ENCODE results near the gene ERBB4.

ERBB4 gene

DNA sequence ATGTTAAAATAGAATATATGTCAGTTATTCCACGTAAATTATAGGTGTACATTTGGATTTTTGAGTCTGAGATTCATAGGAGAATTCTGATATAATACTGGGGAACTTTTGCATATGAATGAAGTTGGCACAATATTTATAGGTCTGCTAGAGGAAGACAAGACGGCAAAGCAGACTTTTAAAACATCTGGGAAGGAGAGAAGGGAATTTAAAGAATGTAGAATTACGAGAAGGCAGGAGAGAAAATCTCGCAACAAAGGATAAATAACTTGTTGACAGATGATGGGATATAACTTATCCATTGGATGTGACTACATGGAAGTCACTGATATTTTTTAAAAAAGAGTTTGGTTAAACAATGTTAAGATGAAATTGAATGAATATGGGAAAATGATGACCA lies 615.6 kb downstream of the ERBB4 start:
- no peak for DNase-seq (ENCODE audit: low spot score)

DNA sequence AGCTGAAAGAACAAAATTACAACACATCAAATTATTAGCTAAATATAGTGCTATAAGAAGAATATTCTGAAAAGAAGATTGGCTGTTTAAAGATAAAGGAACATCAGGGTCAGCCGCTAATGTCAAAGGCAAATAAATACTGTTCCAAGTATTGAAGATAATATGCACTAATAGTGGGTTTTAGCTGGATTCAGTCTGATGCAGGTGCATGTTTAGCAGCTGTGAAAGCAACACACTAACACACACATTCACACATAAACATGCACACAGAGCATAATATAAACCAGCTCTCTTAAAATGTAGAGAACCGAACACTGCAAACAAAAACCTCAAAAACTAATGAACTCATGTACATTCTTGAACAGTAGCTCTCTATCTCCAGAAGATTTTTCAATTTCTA lies 634.6 kb downstream of the ERBB4 start:
- no peak for DNase-seq (ENCODE audit: low spot score)

DNA sequence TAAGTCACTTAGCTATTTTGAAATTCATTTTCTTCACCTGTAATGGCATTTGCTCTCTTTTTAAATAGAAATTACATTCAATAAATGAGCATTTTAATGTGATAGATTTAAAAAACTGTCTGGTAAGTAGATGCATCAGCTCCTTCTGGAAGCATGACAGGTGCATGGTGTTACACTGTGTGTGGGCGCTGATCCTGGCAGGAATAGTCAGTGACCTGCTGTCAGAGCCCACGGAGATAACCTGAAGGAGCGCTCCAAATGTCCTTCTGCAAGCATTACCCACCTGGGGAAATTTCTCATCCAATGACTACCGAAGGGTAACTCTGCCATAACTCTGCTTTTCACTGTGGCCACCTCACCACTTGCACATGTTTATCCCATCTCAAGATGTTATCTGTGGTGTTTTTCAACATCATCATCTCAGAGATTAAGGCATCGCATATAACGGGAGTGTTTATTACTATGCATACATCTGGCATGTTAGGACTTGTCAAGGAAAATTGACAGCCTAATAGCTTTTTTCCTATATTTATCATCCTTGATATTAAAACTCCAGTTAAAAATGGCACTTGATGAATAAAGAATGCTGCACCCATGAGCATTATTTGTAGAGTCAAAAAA lies 637.3 kb downstream of the ERBB4 start:
- DNase-seq (ENCODE audit: low spot score): no peak

DNA sequence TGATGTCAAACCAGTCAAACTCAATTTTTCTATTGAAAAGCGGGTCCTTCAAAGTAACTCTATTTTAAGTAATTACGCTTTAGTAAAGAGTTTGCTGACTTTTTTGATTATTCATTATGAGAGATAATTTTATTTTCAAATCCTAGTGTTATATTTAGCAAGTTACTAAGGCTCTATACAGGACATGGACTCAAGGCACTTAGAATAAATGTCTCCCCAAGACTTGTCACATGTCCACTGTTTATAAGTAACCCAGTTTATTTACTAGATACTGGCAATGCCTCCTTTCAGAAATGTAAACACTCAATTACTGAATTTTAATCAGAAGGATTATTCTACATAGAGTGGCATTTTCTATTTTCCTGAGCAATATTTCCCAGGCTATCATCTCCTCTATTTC lies 638.1 kb downstream of the ERBB4 start:
- no peak for DNase-seq (ENCODE audit: low spot score)

DNA sequence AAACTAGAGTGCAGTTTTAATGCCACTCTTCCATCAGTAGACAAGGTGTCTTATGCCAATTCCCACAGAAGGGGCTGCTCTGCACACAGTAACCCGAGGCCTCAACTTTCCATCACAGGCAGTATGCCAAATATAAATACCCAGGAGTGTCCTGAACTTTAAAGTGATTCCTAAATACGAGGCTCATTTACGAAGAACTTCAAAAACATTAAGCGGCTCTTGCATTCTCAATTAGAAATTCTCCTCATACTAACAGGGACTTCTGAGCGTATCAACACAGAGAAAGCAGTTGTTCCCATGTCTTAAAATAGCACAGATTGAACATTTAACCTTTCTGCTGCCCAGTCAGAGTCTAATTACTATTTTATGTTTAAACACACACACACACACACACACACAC lies 638.6 kb downstream of the ERBB4 start:
- no peak for DNase-seq (ENCODE audit: low spot score)

DNA sequence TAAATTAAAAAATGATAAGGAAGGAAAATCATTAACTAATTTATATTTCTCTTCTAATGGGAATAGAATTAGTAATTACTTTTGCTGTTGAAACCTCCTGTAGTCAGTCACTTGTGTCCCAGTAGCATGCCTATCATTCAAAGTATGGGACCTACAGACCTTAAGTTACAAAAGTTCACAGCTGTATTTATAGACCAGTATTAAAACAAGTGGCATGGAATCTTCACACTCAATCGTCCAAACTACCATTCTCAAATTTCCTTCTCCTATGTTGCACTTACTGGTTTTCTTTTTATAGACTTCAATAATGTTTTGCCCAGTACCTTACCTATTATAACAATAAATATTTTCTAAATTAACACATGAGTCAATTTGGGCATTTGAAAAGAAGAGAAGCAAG lies 639.9 kb downstream of the ERBB4 start:
- no peak for DNase-seq (ENCODE audit: low spot score)

DNA sequence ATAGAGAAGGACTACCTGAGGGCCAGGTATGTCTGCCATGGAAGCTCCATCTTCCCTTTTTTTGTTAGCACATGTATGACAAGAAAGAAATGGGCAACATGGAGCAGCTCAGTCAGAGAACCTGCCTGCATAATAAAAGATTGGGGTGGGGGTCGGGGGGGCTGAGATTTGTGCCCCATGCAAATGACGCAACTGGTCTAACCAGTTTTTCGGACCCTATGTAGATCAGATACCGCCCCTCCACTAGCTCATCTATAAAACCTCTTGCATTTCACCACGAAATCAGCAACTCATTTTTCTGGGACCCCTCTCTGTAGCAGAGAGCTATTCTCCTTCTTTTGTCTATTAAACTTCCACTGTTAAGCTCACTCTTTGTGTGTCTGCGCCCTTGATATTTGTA lies 657.2 kb downstream of the ERBB4 start:
- no peak for DNase-seq (ENCODE audit: low spot score)

DNA sequence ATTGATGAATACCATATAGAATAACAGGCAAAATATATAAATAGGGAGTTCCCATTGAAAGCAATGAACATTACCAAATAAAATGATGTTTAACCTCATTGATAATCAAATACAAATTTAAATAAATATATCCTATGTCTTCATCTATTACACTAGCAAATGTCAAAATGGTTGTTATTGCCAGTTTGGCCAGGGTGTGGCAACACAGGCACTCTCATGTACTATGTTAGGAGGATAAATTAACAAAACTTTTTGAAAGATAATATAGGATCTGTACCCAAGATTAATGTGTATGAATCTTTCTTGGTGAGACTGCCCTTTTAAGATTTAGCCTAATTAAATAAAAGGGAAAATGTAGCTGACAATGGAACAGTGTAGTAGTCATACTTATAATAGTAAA lies 659.3 kb downstream of the ERBB4 start:
- DNase-seq (ENCODE audit: low spot score): no peak

DNA sequence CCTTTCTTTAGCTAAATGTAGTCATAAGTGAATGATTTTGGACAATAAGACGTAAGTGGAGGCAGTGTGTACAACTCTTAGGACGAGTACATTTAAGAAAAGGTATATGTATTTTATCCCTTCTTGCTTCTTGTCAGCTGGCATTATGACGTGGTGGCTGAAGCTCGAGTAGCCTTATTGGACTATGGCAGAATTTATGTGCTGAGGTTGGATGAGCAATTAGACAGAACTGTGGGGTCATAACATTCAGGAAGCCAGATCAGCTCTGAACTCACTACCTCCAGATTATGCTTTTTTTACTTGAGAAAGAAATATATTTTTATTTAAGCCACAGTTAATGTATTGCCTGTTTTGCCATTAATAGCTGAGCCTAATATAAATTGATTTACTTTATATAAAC lies 661.5 kb downstream of the ERBB4 start:
- no peak for DNase-seq (ENCODE audit: low spot score)

DNA sequence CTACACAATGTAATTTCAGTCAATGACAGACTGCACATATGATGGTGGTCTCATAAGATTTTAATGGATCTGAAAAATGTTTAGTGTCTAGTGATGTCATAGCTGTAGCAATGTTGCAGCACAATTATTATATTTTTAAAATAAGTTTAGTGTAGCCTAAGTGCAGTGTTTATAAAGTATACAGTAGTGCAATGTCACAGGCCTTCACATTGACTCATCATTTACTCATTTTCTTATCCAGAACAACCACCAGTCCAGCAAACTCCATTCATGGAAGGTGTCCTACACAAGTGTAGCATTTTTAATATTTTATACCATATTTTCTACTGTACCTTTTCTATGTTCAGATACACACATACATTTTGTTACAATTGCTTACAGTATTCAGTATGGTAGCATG lies 663.1 kb downstream of the ERBB4 start:
- no peak for DNase-seq (ENCODE audit: low spot score)

DNA sequence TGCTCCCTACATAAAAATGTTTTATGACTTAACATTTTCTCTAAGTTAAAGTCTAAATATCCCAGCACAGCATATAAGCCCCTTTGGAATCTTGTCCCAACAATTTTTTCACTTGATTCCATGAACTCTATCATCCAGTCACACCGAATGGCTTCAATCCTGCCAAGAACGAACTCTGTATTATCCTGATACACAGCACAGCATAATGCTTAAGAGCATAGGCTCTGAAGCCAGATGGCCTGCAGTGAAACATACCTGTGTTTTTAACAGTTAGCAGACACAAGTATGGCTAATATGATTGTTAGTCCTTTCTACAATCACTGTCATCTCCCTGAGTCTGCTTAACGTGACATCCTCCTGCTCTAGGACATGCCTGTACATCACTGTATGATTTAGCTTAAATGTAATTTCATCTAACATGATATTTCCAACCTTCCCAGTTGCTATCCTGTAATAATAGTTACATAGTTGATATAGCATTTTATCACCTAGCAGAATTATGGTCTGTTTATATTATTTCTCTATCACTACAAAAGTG lies 669.5 kb downstream of the ERBB4 start:
- no peak for DNase-seq (ENCODE audit: low spot score)

DNA sequence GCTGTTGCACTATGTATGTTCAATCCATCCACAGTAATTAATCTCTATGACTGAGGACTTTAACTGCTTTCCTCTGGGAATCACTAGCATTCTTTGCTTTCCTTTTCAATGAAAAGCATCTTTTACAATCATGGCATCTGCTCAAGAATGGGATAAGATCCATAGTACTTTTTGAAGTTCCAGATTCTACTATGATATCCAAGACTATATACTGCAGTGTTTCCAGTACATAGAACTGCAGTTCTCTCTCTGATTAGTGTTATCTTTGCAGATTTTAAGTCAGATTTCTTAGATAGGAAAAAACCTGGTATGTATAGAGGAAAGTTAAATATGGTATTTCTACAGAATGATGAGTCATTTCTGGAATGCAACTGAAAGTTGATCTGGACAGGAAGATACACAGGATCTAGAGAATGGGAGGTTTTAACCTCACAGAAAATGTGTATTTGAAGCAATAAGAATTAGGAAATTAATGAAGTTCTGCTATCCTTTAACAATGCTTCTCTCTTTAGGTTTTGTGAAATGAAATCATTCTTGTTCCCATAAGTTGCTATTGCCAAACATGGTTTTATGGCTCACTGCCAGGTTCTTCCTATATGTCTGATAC lies 670.7 kb downstream of the ERBB4 start:
- no peak for DNase-seq (ENCODE audit: low spot score)

DNA sequence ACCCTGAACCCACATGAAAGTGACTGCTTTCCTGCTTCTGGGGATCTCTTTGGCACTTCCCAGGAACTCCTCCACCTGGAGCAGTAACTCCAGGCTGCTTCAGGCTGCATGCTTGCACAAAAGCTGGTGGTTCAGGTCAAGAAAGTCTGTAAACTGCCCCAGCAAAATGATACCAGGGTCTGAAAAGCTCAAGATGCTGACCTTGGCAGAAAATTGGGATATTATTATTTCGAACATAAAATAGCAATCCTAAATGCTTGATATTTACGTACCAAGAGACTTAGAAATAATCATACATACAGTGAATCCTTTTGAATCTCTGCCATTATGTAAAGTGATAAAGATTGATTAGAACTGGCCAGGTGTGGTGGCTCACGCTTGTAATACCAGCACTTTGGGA lies 674.3 kb downstream of the ERBB4 start:
- no peak for DNase-seq (ENCODE audit: low spot score)

DNA sequence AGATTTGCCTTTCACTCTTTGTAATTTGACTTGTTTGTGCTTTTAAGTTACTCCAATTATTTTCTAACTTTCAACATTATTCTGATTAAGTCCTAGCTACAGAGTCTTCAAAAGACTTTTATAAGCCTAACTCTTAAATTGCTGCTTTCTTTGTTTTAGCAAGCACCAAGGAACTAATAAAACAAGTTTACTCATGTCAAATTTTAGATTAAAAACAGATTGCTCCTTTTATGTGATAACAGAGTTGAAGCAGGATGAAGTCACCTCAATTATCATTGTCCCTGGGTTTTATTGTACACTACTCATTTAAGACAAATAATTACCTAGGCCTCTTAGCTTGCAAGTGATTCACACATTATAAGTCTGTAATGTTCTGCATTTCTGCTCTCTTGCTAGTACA lies 678.4 kb downstream of the ERBB4 start:
- no peak for DNase-seq (ENCODE audit: low spot score)

DNA sequence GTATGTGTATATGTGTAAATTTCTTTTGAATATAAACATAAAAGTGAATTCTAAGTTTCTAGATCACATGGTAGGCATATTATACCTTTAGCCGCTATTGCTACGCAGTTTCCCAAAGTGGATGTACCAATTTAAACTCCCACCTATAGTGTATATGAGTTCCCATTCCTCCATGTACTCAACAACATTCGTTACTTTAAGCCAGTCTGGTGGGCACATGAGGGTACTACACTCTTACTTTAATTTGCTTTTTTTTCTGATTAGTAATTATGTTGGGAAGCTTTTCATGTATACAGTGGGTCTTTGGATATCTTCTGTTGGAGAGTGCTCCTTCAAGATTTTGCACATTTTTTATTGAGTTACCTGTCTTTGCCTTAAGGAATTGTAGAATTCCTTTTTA lies 683.8 kb downstream of the ERBB4 start:
- no peak for DNase-seq (ENCODE audit: low spot score)

DNA sequence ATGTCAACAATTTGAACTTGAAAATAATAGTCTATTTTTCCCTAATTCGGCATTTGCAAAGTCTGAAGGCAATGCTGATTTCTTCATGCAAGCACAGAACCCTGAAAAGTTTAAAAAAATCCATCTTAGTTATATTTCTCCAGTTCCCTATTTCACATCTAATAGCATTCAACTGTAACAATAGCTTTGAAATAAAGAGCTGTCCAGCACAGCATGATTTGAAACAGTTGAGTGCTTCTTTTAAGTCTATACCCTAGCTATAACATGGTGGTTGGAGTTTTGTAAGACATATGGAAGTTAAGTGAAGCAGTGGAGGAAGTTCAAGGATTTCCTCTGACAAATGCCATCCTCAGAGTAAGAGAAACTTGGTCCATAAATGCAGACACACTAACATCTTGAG lies 691.9 kb downstream of the ERBB4 start:
- no peak for DNase-seq (ENCODE audit: low spot score)

DNA sequence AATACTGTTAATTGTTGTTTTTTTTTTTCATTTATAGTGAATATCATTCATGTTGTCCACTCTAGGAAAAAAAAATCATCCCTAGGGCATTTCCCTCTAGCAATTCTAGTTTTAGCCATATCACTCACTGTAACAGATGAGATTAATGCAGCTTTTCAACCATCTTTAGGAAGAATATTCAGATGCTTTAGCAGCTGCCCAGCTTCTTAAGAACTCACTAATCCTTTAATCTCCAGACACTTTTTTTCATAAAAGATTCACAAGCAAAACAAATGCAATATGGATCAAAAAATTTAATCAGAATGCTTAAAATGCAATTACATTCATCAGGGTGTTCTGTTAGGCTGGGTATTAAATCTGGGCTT lies 692.6 kb downstream of the ERBB4 start:
- no peak for DNase-seq (ENCODE audit: low spot score)

DNA sequence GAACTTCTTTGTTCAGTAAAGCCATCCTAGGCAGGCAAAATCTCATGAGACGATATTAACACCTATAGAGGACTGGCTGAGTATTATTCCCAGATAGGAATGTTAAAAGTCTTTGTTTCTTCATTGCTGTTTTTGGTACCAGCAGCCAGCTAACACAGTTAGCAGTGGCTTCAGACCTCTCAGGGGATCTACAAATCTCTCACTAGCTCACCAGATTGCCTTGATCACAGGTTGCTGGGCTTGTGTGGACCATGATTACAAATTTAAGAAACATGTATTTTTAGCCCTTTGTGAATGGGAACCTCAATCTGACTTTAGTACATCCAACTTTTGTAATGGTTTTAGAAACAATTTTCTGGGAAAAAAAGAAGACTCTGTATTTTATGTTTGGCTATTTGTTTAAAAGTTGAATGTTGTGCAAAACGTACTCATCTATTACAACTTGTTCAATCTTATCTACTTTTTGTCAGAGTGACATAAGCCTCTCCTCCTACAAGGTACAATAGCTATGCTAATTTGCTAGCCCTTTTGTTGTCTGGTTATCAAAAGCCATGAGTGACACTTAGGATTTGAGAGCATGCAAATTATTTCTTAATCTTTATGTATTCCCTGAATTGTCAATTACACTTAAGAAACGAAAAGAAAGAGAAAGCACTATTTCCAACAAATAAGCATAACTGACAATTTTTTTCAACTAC lies 693.1 kb downstream of the ERBB4 start:
- DNase-seq (ENCODE audit: low spot score): no peak

DNA sequence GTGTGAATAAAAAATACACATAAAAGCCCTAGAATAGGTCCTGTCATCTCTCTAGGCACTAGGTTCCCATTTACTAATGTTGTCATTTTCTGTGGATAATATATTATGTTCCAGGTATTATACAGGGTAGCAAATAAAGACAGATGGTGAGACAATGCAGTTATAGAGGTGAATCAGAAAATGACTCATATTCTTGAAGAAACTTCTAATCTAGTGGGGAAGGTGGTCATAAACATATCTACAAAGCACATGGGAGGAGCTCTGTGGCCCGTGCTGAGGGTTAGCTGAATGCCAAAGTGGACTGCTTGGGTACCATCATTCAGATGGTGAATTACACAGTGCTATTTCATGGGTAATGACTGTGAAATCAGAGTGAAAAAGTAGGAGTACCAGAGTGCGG lies 700.9 kb downstream of the ERBB4 start:
- no peak for DNase-seq (ENCODE audit: low spot score)

DNA sequence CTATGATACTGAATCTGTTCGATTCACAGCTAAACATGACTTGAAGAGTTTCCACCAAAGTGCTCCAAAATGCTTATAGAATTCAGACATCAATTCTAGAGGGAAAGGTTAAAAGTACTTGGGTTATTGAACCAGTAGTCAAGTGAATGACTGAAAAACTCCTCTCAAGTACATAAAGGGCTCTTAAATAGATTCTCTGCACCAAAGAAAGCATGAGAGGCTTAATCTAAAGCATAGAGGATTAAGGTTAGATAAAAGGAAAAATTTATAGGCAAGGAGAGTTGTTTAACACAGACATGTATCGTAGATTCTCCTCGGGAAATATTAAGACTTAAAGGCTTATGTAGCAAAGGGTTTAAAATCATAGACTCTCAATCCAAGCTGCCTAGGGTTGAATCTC lies 701.4 kb downstream of the ERBB4 start:
- no peak for DNase-seq (ENCODE audit: low spot score)

DNA sequence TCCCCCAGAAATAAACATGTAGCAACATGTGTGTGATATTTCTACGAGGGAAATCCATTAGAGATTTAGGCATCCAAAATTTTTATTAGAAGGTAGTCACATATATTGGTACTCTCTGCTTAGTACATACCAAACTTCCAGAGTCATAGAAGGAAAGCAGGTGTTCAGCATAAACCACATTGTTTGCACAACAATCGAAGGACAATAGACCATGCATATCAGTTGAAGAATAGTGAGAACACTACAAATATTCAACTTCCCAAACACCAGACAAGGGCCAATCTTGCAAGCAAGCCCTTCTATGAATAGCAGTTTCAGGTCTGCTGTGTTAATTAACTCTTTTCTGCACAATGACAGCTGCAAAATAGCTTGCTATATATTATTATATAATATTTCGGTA lies 702.2 kb downstream of the ERBB4 start:
- no peak for DNase-seq (ENCODE audit: low spot score)

DNA sequence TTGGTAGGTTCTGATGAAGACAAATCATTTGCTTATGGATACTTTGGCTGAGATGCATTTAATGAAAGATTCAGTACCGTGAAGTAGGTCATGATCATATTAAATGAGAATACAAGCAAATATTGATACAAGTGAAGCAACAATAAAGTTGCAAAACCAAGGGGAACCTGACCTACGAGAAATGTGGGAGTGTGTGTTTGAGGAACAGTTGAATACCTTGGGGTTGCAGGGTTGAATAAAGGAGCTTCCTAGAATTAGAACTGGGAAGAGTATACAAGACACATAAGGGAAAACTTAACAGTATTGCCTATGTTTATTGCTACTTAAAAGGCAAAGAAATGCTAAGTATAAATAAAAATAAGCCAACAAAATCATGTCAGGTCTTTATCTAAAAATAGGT lies 702.9 kb downstream of the ERBB4 start:
- no peak for DNase-seq (ENCODE audit: low spot score)

DNA sequence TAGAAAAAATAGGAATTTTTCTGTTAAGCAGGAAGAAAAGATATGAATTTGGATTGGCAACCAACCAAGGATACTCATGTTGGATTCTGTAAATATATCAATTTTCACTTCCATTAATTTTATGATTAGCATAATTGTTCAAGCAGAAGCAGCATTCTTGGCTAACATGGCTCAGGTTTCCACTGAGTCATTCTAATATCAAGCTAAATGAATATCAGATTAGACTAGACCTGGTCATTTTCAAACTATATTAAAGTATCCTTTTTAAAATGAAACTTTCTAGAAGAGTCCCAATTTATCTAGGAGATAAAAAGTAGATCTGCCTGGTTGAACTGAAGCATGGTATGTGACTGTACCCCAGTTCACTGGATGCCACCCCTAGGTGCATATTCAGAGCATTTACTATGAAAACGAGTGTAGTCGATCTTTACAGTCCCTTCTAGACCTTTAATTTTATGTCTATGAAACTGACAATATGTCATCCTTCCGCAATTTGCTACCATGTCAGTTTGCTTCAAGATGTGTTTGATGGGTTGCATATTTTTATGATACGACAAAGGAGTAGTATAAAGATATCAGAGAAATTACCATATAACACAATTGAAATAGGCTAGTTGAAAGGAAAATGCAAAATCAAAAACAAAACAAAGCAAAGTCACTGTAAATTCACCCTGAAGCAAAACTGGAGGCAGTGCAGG lies 704.9 kb downstream of the ERBB4 start:
- DNase-seq (ENCODE audit: low spot score): no peak
